Peyer's patch (tissue), 4 donors: ENCODE results near the gene TARBP1. TPM values are rescaled to one million over a fixed set of nuclear protein-coding genes. Genes with fewer than 3 reads are reported as not detected.

Source experiments
- DNase-seq, 3 donors: peaks; one replicate each; pipeline ENCODE4 v3.0.0-alpha.2; 2017 to 2019
- H3K27ac ChIP-seq, 4 donors: fragments of 200-600 bp; sonication (generic); one replicate each; pipeline ENCODE4 v1.5.1; 2016 to 2019
- H3K27me3 ChIP-seq, 2 donors: fragments of 200-600 bp; sonication (generic); one replicate each; pipeline ENCODE4 v1.5.1; 2019
- H3K36me3 ChIP-seq, 3 donors: fragments of 200-600 bp; sonication (generic); one replicate each; pipeline ENCODE4 v1.5.1; 2016 to 2019
- H3K4me1 ChIP-seq, 4 donors: fragments of 200-600 bp; sonication (generic); one replicate each; pipeline ENCODE4 v1.5.1; 2016 to 2019
- H3K4me3 ChIP-seq, 4 donors: fragments of 200-600 bp; sonication (generic); 1 replicate in 3 of 4; 2 replicates in 1 of 4; pipeline ENCODE4 v1.5.1; 2016 to 2019; ENCODE audit warnings: mild to moderate bottlenecking in 1 of 4
- H3K9me3 ChIP-seq, 4 donors: fragments of 200-600 bp; sonication (generic); one replicate each; pipeline ENCODE4 v1.5.1; 2016 to 2019; ENCODE audit warnings: mild to moderate bottlenecking in 1 of 4
- CTCF ChIP-seq, 6 experiments: fragments of 450-650 bp in 4 of 6; fragments of 200-600 bp in 2 of 6; sonication (generic) in 1 of 6; IDR thresholded peaks; one replicate each; pipeline ENCODE4 v1.5.1; 2017 to 2019; ENCODE audit warnings: antibody characterized with exemption in 6 of 6, mild to moderate bottlenecking in 3 of 6, moderate library complexity in 1 of 6
- POLR2A ChIP-seq, 2 donors: fragments of 450-650 bp; IDR thresholded peaks; one replicate each; pipeline ENCODE4 v1.5.1; 2017; ENCODE audit warnings: antibody characterized with exemption in 2 of 2, mild to moderate bottlenecking in 2 of 2, moderate library complexity in 2 of 2
- total RNA-seq, 4 donors: library from RNA; depleted of rRNA; stranded (reverse); fragments of >200 nt; gene quantifications; one replicate each; pipeline ENCODE4 v1.1.0, GENCODE V29; 2016

Gene TARBP1
- total RNA-seq, 4 donors from 2014 or later: 19.3 to 52.0 (median 36.3) TPM

GRCh38 chr1:234397732-234398131, 81.2 kb downstream of the TARBP1 start:
- H3K4me1 ChIP-seq: peaks cover 0 to 13% (median 0%) of the 10 kb centered on the region in 4 donors
- H3K27ac ChIP-seq: no peak overlapping the region
- H3K4me3 ChIP-seq: no peak overlapping the region
- no peak for DNase-seq
- no peak for TF ChIP-seq POLR2A (IDR thresholded peaks at IDR 0.05)
- no peak for TF ChIP-seq CTCF (IDR thresholded peaks at IDR 0.05)
- peaks cover 0 to 5% (median 0%) of the 10 kb centered on the region in 3 donors for H3K36me3 ChIP-seq
- H3K9me3 ChIP-seq: no peaks in the 10 kb centered on the region
- H3K27me3 ChIP-seq: no peaks in the 10 kb centered on the region

GRCh38 chr1:234396871-234397270, 82.1 kb downstream of the TARBP1 start:
- no peak for DNase-seq
- Histone ChIP-seq H3K27ac (no peak overlapping the region), H3K4me1 (peaks cover 0 to 13% (median 0%) of the 10 kb centered on the region in 4 donors), H3K27me3 (no peaks in the 10 kb centered on the region), H3K9me3 (no peaks in the 10 kb centered on the region), H3K36me3 (peaks cover 0 to 10% (median 0%) of the 10 kb centered on the region in 3 donors), H3K4me3 (no peak overlapping the region)
- no peak for TF ChIP-seq POLR2A (IDR thresholded peaks at IDR 0.05)
- no peak for TF ChIP-seq CTCF (IDR thresholded peaks at IDR 0.05)

GRCh38 chr1:234396092-234396491, 82.9 kb downstream of the TARBP1 start:
- Histone ChIP-seq H3K36me3 (peaks cover 0 to 11% (median 0%) of the 10 kb centered on the region in 3 donors), H3K4me1 (peaks cover 0 to 11% (median 0%) of the 10 kb centered on the region in 4 donors), H3K4me3 (no peak overlapping the region), H3K9me3 (no peaks in the 10 kb centered on the region), H3K27me3 (no peaks in the 10 kb centered on the region), H3K27ac (no peak overlapping the region)
- TF ChIP-seq CTCF (IDR thresholded peaks at IDR 0.05): no peak
- no peak for TF ChIP-seq POLR2A (IDR thresholded peaks at IDR 0.05)
- no peak for DNase-seq

- H3K4me1 ChIP-seq: peaks cover 0 to 3% (median 0%) of the 10 kb centered on the region in 4 donors
- H3K27me3 ChIP-seq: no peaks in the 10 kb centered on the region
- no peak for TF ChIP-seq CTCF (IDR thresholded peaks at IDR 0.05)
- no peak for TF ChIP-seq POLR2A (IDR thresholded peaks at IDR 0.05)
- H3K9me3 ChIP-seq: no peaks in the 10 kb centered on the region
- no peak overlapping the region for H3K27ac ChIP-seq
- H3K36me3 ChIP-seq: peaks cover 0 to 16% (median 0%) of the 10 kb centered on the region in 3 donors
- DNase-seq: no peak
- no peak overlapping the region for H3K4me3 ChIP-seq
These were observed 83.7 kb downstream of the TARBP1 start for GRCh38 chr1:234395297-234395696.

GRCh38 chr1:234393190-234393589, 85.8 kb downstream of the TARBP1 start:
- Histone ChIP-seq H3K4me1 (no peaks in the 10 kb centered on the region), H3K27ac (no peak overlapping the region), H3K9me3 (no peaks in the 10 kb centered on the region), H3K27me3 (no peaks in the 10 kb centered on the region), H3K4me3 (no peak overlapping the region), H3K36me3 (peaks cover 0 to 16% (median 0%) of the 10 kb centered on the region in 3 donors)
- TF ChIP-seq POLR2A (IDR thresholded peaks at IDR 0.05) (no peak), CTCF (IDR thresholded peaks at IDR 0.05) (no peak)
- DNase-seq: no peak

- Histone ChIP-seq H3K4me1 (no peaks in the 10 kb centered on the region), H3K27ac (no peak overlapping the region), H3K27me3 (no peaks in the 10 kb centered on the region), H3K4me3 (no peak overlapping the region), H3K36me3 (peaks cover 0 to 22% (median 0%) of the 10 kb centered on the region in 3 donors), H3K9me3 (no peaks in the 10 kb centered on the region)
- DNase-seq: no peak
- no peak for TF ChIP-seq CTCF (IDR thresholded peaks at IDR 0.05)
- TF ChIP-seq POLR2A (IDR thresholded peaks at IDR 0.05): no peak
These were observed 90.9 kb downstream of the TARBP1 start for GRCh38 chr1:234388094-234388493.
